EL (cell line): Measurements from ENCODE around the gene MAPK12.
A peak's percentile ranks its signal among the peaks of the same experiment; 100 is the strongest.

Experiments used
- DNase-seq: peaks from one replicate; pipeline ENCODE4 v3.0.0-alpha.2; 2016

MAPK12 gene

DNA sequence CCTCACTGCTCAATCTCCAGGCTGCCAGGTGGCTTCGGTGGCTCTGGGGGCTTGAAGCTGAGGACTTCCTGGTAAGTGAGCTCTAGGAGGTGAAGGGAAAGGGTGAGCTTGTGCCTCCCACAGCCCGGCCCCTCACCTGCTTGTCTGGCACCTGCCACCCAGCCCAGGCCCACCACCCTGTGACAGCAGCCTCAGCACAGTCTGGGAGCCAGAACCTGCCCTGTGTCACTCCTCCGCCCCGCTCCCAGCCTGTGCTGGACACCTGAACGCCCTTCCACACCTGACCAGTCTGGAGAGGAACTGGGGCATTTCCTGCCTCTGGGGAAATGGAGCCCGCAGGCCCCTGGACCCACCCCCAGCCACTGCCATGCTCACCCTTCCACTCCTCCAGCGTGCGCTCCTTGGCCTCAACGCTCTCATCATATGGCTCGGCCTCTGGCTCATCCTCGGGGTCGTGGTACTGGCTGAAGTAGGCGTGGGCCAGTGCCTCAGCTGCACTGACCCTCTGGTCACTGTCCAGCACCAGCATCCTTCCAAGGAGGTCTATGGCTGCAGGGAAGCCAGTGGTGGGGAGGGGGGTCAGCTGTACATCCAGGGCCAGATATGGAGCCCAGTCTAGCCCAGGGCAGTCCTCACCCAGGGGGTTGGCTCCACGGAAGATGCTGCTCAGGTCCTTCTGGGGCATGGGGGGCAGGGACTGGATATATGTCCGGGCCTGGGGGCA is 3.6 kb upstream of the MAPK12 start:
- DNase-seq: no peak

- no peak for DNase-seq
These were observed 2.7 kb upstream of the MAPK12 start for GRCh38 chr22:50264104-50264745.

DNA sequence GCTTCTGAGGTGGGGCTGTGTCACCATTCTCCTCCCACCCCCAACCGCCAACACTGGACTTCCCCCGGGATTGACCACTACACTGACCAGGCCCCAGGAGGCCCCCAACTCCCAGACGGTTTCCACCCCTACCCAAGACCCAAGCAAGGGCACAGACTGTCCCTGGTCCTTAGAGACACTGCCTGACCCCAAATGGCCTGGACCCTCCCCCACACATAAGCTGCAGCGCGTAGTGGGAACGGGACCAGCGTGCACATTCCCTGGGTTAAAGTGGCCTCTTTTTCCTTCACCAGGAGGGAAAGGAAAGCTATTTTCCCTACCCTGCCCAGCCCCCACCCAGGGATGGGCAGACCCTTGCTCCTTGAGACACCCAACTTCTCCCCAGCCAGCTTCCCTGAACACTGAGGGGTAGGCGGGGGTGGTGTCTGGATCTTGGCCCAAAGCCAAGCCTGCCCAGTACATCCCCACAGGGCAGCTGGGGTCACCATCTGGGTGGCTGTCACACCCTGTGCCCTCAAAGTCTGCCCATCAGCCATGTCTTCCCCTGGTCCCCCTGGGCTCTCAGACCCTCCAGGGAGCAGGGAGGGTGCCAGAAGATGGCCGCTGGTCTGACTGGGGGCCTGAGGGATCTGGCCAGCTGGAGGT is 1.6 kb upstream of the MAPK12 start:
- DNase-seq: no peak

DNA sequence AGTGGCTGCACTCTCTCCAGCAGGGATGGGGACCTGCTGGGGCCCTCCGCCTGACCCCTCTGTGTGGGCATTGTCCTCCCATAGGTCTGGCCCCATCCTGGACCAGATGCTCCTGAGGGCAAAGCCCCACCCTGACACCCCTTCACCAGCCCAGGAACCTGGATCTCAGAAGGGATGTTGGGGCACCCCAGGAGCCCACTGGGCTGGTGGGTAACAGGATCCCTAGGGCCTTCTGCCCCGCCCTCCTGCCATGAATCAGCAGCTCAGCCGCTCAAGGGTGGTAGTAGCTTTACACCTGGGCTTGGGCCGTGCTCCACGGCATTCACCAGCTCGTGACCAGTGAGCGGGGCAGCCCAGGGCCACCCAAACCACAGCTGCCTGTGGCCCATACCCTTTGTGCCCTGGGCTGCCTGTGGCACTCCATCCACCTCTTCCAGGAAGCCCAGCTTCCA is 1.0 kb upstream of the MAPK12 start:
- DNase-seq: no peak

GRCh38 chr22:50260801-50261614 is 475 bp downstream of the MAPK12 start:
- peak; percentile 64 for DNase-seq

- DNase-seq: no peak
These were observed 1.1 kb downstream of the MAPK12 start for GRCh38 chr22:50260434-50260800.

- DNase-seq: no peak
These were observed 2.2 kb downstream of the MAPK12 start for GRCh38 chr22:50259302-50259701.

- DNase-seq: no peak
These were observed 2.9 kb downstream of the MAPK12 start for GRCh38 chr22:50258361-50259292.

DNA sequence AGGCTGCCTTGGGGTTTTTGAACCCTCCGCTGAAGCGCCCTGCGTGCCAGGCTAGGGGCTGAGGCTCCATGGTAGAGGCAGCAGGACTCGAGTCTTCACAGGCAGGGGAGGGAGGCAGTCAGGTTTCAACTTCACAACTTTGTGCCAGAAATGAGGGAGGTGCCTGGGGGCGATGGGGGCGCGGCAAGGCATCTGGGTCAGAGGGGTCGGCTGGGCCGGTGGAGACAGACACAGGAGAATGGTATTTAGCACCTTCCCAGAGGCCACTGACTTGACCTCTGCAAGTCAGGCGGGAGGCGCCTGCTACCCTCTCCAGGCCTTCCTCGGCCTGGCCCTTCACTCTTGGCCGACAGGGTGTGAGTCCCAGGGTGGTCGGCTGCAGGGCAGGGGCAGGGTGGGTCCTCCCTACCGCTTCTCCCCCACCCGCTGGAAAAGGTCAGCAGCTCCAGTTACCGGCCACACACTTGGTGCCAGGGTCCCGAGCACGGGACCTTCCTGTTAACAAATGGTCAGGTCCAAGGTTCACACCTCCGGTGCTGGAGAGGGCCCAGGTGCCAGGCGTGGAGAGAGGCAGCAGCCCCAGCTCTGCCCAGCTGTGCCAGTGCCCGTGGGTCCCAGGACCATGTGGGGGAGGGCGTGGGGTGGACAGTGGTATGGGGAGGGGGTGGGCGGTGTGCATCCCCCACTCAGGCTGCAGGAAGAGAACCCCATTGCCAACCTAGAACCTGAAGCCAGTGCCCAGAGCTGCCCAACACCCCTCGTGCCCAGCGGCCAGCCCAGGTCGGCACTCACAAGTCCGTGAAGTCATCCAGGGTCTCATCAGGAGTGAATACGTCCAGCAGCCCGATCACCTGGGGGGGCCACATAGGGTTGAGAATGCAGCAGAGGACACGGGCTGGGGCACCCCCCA is 3.8 kb downstream of the MAPK12 start:
- DNase-seq: no peak

- no peak for DNase-seq
These were observed 4.4 kb downstream of the MAPK12 start for GRCh38 chr22:50257041-50257440.

DNA sequence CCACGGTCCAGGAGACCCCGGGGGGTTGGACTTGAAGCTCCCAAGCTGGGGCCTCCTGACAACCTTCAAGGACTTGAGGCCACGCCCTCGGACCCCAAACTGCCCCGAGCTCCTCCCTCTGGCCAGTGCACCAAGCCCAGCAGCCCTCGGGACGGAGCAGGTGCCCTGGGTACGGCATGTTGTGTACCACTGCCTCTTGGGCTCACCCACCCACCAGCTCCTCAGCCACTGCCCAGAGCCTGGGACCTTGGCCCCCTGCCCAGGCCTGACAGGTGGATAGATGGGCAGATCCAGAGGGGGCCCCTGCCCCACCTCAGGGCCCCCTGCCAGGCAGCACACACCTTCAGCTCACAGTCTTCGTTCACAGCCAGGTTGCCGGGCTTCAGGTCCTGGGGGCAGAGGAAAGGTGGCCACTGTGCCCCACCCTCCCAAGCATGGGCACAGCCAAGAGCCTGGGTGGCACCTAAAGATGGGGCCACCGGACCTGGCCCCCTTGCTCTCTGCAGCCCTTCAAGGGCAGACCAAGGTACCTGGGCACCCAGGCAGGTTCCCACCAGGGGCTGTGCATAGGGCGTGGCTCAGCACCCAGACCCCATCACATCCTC is 5.1 kb downstream of the MAPK12 start:
- no peak for DNase-seq

DNA sequence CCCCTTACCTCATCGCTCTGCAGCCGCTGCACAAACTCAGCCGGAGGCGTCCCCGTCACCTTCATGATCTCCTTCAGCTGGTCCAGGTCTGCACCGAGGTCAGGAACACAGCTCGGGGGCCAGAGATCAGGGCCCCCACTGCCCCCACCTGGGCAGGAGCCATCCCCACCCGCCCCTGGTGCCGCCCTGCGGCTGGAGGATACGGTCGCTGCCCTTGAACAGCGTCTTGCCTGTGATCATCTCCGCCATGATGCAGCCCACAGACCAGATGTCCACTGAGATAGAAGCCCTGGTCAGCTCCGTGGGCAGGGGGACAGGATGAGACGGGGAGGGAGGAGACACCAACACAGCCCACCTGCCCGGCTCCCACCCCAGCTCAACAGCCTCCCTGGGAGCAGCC is 5.9 kb downstream of the MAPK12 start:
- DNase-seq: no peak

GRCh38 chr22:50255099-50255498 is 6.4 kb downstream of the MAPK12 start:
- DNase-seq: no peak

DNA sequence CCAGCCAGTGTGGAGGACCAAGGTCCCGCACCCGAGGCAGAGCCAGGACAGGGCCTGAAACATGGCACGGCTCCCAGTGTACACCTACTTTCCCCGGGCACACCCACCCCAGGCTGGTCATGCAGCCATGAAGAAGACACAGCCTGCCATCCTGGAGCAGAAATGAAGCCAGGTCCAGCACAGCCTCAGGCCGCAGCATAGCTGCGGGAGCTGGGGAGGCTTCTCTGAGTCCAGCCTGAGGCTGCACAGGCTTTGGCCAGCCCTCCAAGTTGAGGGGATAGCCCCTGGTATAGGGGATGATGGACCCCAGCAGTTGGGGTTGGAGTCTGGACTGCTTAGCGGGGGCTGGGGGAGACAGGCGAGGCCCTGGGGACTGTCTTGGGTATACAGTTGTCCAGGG is 7.5 kb downstream of the MAPK12 start:
- DNase-seq: no peak

GRCh38 chr22:50253046-50253915 is 8.2 kb downstream of the MAPK12 start:
- DNase-seq: no peak

GRCh38 chr22:50252082-50253045 is 9.1 kb downstream of the MAPK12 start:
- peak; percentile 69 for DNase-seq

DNA sequence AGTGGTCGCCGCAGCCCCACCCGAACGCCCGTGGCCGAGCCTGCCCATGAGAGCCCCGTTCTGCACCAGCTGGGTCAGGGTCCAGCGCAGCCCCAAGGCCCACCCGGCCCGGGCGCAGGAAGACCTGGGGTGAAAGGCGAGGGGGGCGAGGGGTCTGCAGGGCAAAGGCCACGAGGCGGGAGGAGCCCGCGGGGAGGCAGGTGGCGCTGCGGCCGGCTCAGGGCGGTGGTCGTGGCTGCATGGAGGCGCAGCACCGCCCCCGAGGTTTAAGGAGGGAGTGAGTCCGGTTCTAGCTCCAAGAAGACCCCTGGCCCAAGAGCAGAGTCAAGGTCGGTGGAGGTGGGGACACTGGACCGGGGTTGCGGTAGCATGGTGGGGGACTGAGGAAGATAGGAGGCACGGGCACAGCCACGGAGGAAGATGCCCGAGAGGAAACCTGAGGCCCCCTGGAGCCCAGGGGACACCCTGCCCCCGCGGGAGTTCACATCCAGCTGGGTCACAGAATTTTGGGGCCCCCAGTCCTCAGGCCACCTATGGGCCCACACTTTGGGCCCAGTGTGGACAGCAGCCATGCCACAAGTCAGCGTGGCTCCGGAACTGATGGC is 9.9 kb downstream of the MAPK12 start:
- no peak for DNase-seq
